ENCODE results near the gene NACA.

GRCh38 chr12:56713345-56713744, 11.8 kb downstream of the NACA start:
- no peak for TF ChIP-seq EZH2 (IDR thresholded peaks at IDR 0.05; ENCODE audit: insufficient read depth, poor library complexity, severe bottlenecking)
- no peak for TF ChIP-seq EZH2phosphoT487 (IDR thresholded peaks at IDR 0.05; ENCODE audit: insufficient read depth, low read depth)

Data from GM23248 (cell line).